HG03108 (cell line): ENCODE measurements around the gene MEG3.

Experiments used
- ATAC-seq: cut with Tn5 transposase; IDR thresholded peaks from one replicate; pipeline ENCODE4 v1.9.1; 2021; ENCODE audit warnings: moderate library complexity; ENCODE audit not compliant: unreplicated experiment

The MEG3 gene

DNA sequence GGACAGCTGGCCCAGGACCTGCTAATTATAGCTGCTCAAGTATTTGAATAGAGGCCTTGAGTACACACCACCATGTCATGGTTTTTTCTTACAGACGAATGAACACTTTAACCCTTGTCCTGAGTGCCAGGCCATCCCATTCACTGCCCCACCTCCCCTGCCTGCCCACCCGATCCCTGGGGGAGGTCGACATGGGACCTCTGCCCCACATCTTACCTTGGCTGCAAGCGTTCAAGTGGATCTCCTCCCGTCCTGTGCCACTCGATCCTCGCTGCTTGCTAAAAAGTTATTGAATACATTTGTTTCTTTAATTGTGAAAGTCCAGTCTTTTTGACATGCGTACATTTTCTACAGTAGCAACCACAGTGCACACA, 67.3 kb downstream of the MEG3 start:
- no peak for ATAC-seq

DNA sequence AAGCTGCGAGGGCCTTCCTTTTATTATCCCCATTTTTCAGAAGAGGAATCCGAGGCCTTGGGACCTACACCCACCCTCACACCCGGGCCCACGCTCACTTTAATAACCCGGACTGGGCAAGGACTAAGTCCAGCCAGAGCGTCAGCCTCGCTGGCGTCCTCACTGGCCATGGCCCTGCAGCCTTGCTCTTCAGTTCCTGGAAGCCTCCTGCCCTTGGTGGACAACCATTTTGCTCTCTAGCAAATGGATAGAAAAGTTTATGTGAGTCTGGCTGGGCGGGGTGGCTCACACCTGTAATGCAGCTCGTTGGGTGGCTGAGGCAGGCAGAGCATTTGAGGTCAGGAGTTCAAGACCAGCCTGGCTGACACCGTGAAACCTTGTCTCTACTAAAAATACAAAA, 67.8 kb downstream of the MEG3 start:
- ATAC-seq, result no peak

DNA sequence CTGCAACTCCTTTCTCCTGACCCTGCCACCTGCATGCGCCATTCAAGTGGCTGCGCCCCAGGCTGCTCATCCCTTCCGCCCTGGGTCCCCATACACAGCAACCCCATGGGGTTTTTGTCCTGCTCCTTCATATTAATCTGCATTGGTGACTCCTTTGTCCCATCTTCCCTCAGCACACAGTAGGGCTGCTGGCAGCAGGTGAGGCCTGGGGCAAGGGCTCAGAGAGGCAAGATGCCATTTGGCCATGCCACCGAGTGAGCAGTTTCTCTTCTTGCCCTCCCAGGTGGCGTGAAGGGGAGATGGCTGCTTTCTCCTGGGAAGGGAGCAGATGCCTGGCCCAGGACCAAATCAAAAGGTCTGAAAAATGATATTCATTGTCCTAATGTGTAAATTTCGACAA, 68.5 kb downstream of the MEG3 start:
- ATAC-seq, result no peak

DNA sequence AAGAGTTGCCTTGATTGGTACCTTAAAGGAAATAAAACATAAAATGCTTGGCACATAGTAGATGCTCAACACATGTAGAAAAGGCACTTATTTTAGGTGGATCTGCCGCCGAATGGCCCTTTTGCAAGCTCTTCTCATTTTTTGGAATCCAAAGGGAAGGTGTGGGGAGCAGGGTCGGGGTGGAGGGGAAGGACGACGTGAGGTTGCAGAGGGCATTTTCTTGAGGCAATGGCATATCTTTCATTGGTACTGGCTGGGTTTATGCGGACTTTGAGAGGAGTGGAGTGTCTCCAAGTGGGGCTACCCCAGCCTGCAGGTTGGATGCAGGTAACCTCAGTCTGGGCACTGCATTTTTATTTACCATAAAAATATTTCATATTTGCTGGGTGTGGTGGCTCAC, 69.5 kb downstream of the MEG3 start:
- ATAC-seq, result no peak

DNA sequence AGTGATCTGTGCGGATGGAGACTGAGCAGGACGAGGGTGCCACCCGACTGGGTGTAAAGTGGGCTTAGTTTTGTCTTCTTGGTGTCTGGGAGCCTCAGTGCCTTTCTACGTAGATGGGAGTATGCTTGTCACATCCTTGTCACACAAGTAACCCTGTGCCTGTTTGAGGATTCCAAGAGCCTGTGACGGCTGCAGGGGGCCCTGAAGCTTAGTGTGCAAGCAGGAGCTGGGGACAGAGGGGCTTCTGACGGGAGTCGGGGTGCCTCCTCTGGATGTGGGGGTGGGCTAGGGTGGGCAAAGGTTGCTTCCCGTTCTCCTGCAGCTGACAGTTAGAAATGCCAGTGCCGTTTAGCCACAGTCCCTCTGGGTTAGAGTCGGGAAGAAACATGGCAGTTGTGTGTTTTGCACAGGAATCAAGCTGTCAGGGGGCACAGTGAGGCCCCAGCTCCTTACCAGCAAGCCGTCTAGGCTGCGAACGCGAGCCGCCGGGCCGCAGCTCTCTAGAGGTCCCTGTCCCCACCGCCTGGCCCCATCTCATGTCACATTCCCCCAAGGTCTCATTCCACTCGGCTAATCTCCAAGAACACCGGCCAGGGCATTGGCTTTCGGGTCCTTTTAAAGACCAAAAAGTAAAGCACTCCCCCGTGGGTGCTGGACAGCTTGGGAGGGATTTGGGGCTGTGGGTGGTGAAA, 70.6 kb downstream of the MEG3 start:
- ATAC-seq, result no peak

DNA sequence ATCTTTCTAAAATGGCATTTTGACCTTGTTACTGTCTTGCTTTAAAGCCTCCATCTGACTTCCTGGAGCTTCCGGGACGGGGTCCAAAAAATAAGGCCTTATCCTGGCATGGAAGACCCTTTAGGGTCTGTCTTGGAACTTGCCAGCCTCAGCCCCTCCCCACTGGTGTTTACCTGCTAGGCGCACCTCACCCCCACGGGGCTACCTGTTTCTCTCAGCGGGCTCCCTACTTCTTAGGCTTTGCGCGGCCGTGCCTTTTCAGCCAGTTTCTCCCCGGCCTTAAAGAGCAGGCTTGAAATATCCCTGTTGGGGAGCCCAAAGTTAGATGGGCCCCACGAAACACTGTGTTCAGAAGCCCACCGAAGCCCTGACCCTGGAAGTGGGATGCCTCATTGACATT, 72.5 kb downstream of the MEG3 start:
- ATAC-seq, result no peak

DNA sequence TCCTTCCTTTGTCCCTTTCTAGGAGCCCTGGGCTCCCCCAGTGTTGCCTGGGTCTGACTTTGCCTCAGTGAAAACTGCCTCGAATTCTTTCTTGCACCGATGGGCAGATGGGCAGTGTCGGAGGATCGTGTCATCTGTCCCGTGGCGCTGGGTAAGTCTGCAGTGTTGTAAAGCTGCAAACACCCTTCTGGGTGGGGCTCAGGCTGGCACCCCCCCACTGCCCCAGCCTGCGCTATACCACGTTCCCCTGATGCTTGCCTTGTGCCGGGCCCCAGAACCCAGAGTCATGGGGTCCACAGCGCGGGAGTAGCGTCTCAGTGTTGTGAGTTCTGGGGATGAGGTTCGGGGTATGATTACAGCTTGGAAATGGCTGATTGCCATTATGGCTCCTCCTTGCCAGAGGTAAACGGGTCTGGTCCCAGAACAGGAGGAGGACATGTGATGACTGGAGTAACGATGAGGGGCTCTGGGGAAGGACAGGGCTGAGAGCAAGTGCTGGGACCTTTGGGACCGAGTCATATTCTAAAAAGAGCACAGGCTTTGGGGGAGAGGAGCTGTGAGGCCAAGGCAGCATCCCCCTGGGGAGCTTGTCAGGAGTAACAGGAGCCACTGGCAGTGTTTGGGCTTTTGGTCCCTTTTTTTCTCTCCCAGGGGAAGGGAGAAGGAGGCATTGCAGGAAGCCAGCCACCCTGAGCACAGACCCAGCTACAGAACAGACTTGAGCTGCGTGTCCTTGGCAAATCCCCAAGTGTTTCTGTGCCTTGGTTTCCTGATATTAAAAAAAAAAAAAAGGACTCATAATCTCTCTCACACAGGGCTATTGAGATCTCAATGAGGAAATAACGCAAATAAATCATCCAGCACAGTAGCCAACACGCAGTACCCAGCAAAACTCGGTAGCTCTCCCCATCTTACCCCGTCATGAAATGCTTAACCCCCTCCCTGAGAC, 73.3 kb downstream of the MEG3 start:
- ATAC-seq, result no peak

DNA sequence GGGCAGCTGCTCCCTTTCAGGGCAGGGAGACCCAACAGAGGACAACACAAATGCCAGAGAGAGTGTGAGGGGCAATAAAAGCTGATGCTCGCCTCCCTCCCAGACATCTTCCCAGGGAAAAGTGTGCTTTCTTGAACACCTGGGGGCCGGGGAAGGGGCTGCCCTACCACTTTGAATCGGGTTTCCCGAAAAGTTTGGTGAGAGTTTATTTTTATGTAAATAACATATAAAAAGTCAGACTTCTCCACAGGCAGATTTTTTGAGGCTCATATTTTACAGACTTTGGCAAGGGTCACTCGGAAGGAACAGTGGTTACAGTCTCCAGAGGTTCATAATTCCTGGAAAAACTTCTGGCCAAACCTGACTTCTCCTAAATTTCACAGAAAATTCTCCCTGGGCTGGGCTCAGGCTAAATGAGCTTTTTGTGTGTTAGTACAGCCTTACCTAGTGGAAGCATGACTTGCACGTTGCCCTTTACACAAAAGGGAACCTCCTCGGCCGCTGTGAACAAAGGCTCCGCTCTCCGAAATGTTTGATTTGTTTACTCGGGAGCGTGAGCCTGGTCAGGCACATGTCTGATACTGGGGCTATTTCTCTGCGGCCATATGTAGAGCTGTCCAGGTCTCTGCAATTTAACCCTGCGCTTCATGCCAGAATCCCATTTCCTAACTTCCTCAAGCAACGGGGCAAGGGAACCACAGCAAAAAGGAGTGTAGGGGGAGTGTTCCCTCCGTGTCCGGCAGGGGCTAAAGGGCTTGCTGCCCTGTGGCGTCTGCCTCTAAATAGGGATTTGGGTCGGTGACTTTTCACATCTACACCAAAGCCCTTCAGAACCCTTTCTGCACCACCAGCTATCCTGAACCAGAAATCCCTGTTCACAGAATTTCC, 74.2 kb downstream of the MEG3 start:
- no peak for ATAC-seq

DNA sequence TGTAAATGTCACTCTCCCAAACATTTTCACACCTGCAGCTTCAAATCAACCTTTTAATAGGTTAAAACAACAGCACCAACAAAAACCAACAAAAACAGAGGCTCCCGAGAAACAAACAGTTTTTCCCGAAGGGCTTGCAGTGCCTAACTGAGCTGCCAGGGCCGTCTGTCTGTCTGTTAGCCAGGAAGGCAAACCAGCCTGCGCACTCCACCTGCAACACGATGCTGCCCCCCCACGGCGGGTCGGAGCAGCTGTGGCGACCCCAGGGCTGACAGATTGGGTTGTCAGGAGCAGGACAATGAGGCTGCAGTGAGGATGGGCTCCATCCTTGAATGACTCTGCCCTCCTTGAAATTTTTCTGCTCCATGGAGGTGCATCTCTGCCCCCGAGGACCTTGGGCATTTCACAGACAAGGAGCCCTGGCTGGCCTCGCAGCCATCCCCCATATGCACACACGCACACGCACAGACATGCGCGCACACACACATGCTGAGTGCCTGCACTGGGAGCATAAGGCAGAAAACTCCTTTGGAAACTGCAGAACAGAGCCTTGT, 75.0 kb downstream of the MEG3 start:
- no peak for ATAC-seq

DNA sequence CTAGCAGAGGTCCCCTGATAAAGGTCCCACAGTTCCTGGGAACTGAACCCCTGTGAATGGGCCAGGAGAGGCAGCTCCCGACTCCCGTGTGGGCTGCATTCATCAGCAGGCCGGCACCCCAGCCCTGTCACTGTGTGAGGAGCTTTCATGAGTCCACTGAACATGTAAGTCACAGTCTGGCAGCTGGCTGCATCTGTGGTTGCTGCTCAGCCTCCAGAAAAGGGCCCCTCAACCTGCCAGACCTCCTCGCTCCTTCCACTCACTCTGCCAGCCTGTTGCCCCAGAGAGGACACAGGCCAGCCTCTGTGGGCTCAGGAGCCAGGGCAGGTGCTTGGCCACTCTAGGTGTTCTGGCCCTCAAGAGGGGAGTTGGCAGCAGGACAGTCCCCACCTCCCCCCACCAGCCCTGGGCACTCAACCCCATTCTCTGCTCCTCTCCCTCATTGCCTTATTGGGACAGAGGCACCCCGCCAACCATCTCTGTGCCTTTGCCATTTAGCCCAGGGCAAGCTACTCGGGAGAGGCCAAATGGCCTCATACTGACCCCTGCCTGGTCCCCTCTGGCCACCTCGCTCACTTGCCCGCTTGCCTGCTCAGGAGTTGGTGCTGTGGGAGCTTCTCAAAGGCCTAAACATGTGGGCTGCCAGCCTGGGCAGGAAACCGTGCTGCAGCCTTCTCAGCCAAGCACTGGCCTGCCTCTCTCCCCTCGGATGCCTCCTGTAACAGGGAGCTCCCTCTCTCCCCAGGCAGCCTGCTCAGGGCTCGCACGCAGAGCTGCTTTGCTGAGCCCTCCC, 75.7 kb downstream of the MEG3 start:
- ATAC-seq, result no peak

DNA sequence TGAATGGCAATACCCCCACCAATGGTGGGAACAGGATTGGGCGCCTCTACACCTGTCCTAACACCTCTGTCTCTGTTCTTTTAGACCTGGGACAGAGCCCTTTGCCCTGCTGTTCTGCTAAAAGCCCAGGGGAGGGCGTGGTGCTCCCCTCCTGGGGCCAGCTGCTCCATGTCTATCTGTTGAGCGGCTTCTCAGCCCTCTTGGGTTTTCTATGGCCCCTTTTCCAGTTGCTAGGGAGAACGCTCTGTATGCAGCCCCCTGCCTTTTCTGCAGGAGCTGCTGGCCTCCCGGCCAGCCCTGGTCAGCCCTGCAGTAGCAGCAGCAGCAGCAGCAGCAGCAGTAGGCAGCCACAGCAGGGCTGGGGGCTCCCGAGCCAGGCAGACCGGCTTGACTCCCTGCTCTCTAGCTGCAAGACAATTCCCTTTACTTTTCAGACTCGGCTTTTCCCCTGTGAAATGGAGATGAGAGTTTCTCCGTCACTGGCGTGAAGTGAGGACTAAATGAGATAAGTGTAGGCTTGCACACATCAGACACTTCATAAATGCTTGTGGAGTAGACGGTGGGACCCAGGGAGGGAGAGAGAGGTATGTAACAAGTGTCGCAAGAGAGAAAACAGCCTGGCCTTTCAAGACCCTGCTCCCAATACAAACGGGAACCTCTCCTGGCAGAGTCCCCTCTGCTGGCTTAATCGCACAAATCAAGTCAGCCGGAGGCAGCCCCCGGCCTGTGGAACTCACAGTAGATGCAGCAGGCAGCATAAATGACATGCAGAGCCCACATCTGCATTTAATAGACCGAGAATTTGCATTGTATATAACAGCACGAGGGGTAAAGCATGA, 76.6 kb downstream of the MEG3 start:
- no peak for ATAC-seq

DNA sequence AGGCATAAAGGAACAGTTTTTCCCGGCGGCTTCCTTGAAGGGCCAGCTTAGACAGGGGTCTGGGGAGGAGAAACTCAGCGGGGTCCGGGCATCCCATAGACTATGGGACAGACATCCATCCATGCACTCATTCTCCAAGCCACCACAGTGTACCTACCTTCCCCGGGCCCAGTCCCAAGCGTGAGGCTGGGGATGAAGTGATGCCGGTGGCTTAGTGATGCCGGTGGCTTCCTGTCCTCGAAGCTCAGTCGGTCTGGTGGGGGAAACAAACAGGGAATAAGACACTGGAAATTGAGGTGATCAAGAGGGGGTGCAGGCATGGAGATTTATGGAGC, 77.2 kb downstream of the MEG3 start:
- ATAC-seq, result no peak

DNA sequence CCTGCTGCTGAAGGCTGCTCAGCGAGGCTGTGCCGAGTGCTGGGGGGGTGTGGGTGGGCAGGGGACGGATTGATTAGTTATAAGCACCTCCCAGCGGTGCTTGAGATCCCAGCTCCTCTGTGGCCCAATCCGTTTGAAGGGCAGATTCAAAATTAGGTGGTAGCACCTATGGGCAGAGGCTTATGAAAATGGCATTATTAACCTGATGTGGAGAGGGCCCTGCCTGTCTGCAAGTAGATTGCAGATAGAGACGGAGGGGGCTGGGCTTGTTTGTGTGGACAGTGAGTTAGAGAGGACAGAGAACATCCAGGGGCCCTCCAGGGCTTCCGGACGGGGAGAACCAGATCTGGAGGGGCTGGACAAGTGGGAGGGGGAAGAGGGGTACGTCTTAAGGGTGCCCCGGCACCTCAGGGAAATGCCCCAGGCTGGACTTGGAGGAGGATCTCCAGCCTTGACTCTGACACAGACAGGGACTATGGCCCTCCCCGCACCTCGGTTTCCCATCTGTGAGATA, 77.8 kb downstream of the MEG3 start, which contains the start of gene RTL1:
Gene RTL1, minus strand, starts transcription at position 51 of the 514 bp plus-strand sequence. CDS start 18,934 bp downstream, outside the sequence.
- no peak for ATAC-seq

DNA sequence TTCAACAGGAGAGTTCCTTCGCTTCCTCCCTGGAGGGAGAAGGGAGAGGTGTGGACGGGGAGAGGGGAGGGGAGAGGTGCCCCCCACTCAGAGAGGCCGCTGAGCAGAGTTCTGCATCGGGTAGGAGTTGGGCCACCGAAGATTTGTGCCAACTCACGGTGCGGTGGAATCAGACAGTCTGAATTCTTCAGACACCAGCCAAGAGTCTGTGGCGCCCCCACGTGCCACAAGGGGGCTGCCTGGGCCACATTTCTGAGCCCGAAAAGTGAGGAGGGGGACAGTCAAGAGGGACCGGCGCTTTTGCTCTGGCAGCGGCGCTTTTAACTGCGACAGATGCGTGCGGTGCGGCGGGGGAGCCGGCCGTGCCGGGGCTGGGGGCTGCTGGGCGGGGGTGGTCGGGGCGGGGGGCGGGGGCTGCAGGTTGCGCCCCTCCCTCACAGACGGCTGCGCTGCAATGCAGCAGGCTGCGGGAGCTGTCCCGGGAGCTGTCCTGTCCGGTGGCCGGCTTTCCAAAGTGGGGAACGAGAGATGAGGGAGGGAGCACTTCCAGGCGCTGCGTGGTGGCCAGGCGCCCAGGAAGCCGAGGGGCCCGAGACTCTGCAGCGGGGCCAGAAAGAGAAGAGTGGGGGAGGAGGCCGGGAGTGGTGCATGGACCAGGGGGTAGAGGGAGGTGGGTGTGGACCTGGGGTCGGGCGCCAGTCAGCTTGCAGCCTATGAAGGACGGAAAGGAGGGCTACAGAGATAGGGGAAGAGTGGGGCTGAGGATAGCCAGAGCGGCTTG, 78.6 kb downstream of the MEG3 start:
- ATAC-seq, result no peak

DNA sequence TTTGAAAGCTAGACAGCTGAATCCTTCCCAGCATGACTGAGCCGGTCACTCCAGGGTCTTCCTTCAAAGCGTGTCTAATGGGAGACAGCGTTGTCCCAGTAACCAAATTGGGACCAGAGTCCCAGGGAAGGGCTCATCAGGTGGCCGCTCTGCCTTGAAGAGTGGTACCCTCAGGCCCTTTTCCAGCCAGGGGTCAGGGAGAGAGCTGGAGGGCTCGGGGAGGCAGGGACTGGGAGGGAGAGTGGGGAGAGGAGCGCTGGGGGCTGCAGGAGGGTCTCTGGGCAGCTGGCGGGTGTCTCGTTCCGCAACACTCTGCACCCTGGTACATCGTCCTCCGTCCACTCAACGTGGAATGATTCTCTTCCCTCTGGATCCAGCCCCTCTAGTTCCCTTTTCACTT, 79.2 kb downstream of the MEG3 start:
- ATAC-seq, result no peak

DNA sequence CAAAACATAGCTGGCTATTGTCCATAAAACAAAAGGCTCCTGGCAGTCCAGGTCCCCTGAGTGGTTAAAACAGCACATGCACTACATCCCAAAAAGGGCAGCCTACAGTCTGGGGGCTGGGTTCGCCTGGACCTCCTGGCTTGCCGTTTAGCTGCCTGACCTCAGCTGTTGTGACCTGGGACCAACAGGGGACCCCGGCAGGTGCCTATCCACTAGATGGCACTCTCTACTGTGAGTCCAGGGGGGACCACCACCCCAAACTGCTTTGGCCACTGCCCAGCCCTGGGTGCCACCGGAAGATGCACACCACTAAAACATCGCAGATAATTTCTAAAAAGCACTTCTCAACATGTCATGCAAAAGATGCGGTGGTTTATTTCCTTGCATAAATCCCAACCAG, 80.5 kb downstream of the MEG3 start:
- ATAC-seq, result no peak

DNA sequence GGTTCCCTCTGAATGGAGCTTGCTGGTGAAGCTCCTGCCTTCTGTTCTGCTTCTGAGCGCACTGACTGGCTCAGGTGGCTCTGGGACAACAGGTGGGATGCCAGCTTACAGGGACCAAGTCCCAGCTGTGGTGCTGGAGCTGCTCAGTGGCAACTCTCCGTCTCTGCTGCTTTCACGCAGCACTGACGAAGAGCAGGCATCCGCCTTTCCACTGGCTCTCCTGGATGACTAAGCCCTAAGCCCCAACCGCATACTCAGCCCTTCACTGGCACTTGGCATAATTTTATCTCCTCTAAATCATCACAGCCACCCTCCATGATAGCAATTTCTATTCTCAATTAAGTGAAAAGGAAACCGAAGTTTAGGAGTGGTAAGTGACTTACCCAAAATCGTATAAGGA, 81.3 kb downstream of the MEG3 start:
- ATAC-seq, result no peak

DNA sequence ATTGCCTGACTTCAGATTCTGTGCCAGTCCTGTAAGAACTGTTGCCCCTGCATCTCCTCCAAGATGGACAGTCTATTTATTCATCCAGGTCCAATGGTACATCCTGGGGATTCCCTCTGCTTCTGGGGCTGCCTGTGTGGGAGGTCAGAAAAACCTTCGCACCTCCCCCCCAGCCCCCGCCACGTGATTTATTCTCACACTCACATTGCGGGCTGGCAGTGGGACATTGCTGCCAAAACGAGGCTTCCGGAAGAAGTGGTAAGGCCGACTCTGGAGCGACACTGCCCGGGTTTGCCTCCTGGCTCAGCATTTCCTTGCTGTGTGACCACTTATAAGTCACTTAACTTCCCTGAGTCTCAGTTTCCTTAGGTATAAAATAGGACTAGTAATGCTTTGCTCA, 83.5 kb downstream of the MEG3 start:
- no peak for ATAC-seq
